GM12873 (cell line): ENCODE results near the gene FUT7.

Experiments
- CTCF ChIP-seq: IDR thresholded peaks from 2 replicates; pipeline ENCODE4 v1.5.1; 2012; ENCODE audit warnings: low read depth, mild to moderate bottlenecking, moderate library complexity, low read length, control low read depth; ENCODE audit not compliant: insufficient read depth; ENCODE audit errors: missing control alignments

FUT7 gene

GRCh38 chr9:136991993-136992818 lies 39.7 kb downstream of the FUT7 start, which contains the start of gene PAXX:
Gene PAXX (plus strand): TSS chr9:136992422. CDS start chr9:136992444, 22 bp downstream.
- no peak for TF ChIP-seq CTCF

- TF ChIP-seq CTCF: no peak
Observed at GRCh38 chr9:136990242-136990911, 41.5 kb downstream of the FUT7 start.

GRCh38 chr9:136988872-136989271 lies 43.0 kb downstream of the FUT7 start:
- TF ChIP-seq CTCF: no peak

GRCh38 chr9:136985853-136986252 lies 46.0 kb downstream of the FUT7 start:
- no peak for TF ChIP-seq CTCF

- no peak for TF ChIP-seq CTCF
Observed at GRCh38 chr9:136985027-136985602, 46.8 kb downstream of the FUT7 start.

GRCh38 chr9:136984464-136985026 lies 47.3 kb downstream of the FUT7 start:
- TF ChIP-seq CTCF: no peak
